HG02610 (cell line): ENCODE data around the gene KIF5A.

Source experiments
- ATAC-seq: cut with Tn5 transposase; IDR thresholded peaks from one replicate; pipeline ENCODE4 v1.9.1; 2021; ENCODE audit warnings: mild to moderate bottlenecking, moderate library complexity; ENCODE audit not compliant: unreplicated experiment

The KIF5A gene

GRCh38 chr12:57534991-57535543 lies 14.8 kb upstream of the KIF5A start:
- ATAC-seq = no peak

GRCh38 chr12:57535764-57536596 lies 13.9 kb upstream of the KIF5A start:
- no peak for ATAC-seq

GRCh38 chr12:57536597-57536942 lies 13.3 kb upstream of the KIF5A start:
- ATAC-seq = no peak

- ATAC-seq = no peak
These were observed 10.6 kb upstream of the KIF5A start for GRCh38 chr12:57539134-57539768.

- no peak for ATAC-seq
These were observed 8.8 kb upstream of the KIF5A start for GRCh38 chr12:57541001-57541400.

- no peak for ATAC-seq
These were observed 8.1 kb upstream of the KIF5A start for GRCh38 chr12:57541717-57542116.

GRCh38 chr12:57543581-57543980 lies 6.3 kb upstream of the KIF5A start:
- no peak for ATAC-seq

- ATAC-seq = no peak
These were observed 3.9 kb upstream of the KIF5A start for GRCh38 chr12:57545809-57546437.

GRCh38 chr12:57546438-57547287 lies 3.2 kb upstream of the KIF5A start, which contains the start of gene DCTN2:
Gene DCTN2, minus strand, starts transcription at chr12:57547192. Its CDS starts 129 bp downstream, at chr12:57547063.
- ATAC-seq = peak; percentile 97

- ATAC-seq = no peak
These were observed 2.4 kb upstream of the KIF5A start for GRCh38 chr12:57547288-57548012.

GRCh38 chr12:57548013-57548315 lies 1.9 kb upstream of the KIF5A start:
- no peak for ATAC-seq

GRCh38 chr12:57548488-57548887 lies 1.4 kb upstream of the KIF5A start:
- no peak for ATAC-seq

GRCh38 chr12:57549203-57549908 lies 488 bp upstream of the KIF5A start:
- no peak for ATAC-seq

- ATAC-seq = no peak
These were observed 1.1 kb downstream of the KIF5A start for GRCh38 chr12:57550641-57551549.

GRCh38 chr12:57551637-57552305 lies 1.9 kb downstream of the KIF5A start:
- no peak for ATAC-seq

GRCh38 chr12:57552306-57552651 lies 2.4 kb downstream of the KIF5A start:
- no peak for ATAC-seq

GRCh38 chr12:57552835-57553313 lies 3.0 kb downstream of the KIF5A start:
- no peak for ATAC-seq
